ENCODE data around the gene PTPRN2. TPM values are rescaled to one million over a fixed set of nuclear protein-coding genes. Genes with fewer than 3 reads are reported as not detected.
"Not testable (repeated sequence)": the region's sequence is repeated elsewhere in the genome, so short reads cannot be mapped to it uniquely, and the experiment has no call there.

Gene PTPRN2
- total and polyA plus RNA-seq, 2 of the 8 experiments (the other 6 are each of a cell fraction or from before 2014, with no cell fraction given): 2.6 to 4.5 TPM

DNA sequence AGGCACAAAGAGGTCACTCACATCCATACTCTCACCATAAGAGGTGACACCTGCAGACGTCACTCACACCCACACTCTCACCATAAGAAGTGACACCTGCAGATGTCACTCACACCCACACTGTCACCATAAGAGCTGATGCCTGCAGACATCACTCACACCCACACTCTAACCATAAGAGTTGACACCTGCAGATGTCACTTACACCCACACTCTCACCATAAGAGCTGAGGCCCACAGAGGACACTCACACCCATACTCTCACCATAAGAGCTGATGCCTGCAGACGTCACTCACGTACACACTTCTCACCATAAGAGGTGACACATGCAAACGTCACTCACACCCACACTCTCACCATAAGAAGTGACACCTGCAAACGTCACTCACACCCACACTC lies 255.1 kb downstream of the PTPRN2 start:
- H3K23me2 ChIP-seq (ENCODE audit: low read depth, low read length); H4K8ac ChIP-seq (ENCODE audit: extremely low read depth, insufficient read depth, low read length); H3K4me2 ChIP-seq (ENCODE audit: insufficient read depth in 1 of 2, low read depth in 2 of 2, low read length in 2 of 2); H3K4me3 ChIP-seq (ENCODE audit: extremely low read depth in 1 of 4, insufficient read depth in 2 of 4, low read depth in 3 of 4, low read length in 4 of 4); H3K14ac ChIP-seq (ENCODE audit: insufficient read length); H2BK120ac ChIP-seq (replicated peaks; ENCODE audit: low read depth, low read length); H2BK5ac ChIP-seq (ENCODE audit: low read depth, low read length); H4K5ac ChIP-seq (ENCODE audit: insufficient read length, low read depth, low read length); H4K20me1 ChIP-seq (replicated peaks in 1 of 2; ENCODE audit: control insufficient read depth in 1 of 2, insufficient read depth in 2 of 2, low read length in 2 of 2); DNase-seq (ENCODE audit: low read depth in 1 of 2, low spot score in 2 of 2); H2BK12ac ChIP-seq (ENCODE audit: low read depth, low read length); POLR2A ChIA-PET (ENCODE audit: partially characterized antibody); H3K18ac ChIP-seq (ENCODE audit: extremely low read depth, low read length); H3K79me1 ChIP-seq (ENCODE audit: low read depth, low read length); H3K79me2 ChIP-seq (ENCODE audit: control insufficient read depth in 1 of 2, insufficient read depth in 2 of 2, low read length in 2 of 2); H3K23ac ChIP-seq (ENCODE audit: insufficient read length); H2AFZ ChIP-seq (ENCODE audit: low read length); H3K4ac ChIP-seq (replicated peaks; ENCODE audit: insufficient read length, low read depth, low read length); H3K27ac ChIP-seq (ENCODE audit: low read depth, low read length); H3K56ac ChIP-seq (replicated peaks; ENCODE audit: insufficient read length, low read depth, low read length); H4K91ac ChIP-seq (replicated peaks; ENCODE audit: insufficient read length, low read length); H3K36me3 ChIP-seq (ENCODE audit: control insufficient read depth in 2 of 4, insufficient read depth in 4 of 4, low read length in 3 of 4); H3K27me3 ChIP-seq (replicated peaks in 1 of 4; ENCODE audit: control insufficient read depth in 3 of 4, extremely low read depth in 1 of 4, insufficient read depth in 3 of 4, low read length in 3 of 4); H2AK5ac ChIP-seq (ENCODE audit: low read depth, low read length); FAIRE-seq; H3K9ac ChIP-seq (replicated peaks in 1 of 4; ENCODE audit: extremely low read depth in 1 of 4, low read depth in 3 of 4, low read length in 3 of 4); H2BK20ac ChIP-seq (ENCODE audit: low read length); H3K4me1 ChIP-seq (replicated peaks in 1 of 4; ENCODE audit: control insufficient read depth in 3 of 4, insufficient read depth in 4 of 4, low read length in 3 of 4): not testable (repeated sequence)
- H2BK15ac ChIP-seq (ENCODE audit: low read length): 0 out of 2 replicates have a peak overlapping the region, but pooled peaks have one; percentile 29
- CTCF ChIA-PET (ENCODE audit: partially characterized antibody): interaction anchor here (0.7 to 1.1 kb wide), 4 partner anchors 21 to 506 kb away, joined by 3 to 5 read pairs (median 3); no protein-coding TSS in a partner anchor
- H3K9me3 ChIP-seq (ENCODE audit: insufficient read depth in 2 of 2, low read depth in 1 of 2, low read length in 1 of 2): peaks cover 13 to 26% of the 10 kb centered on the region in 2 experiments; a peak in 3 of 4 replicates
- 82% methylated on average over 4 of the region's 5 CpGs; no CpG with 5 or more reads in 1 of the 2 experiments for WGBS, 2 experiments (ENCODE audit: extremely low coverage in 1 of 2, insufficient coverage in 1 of 2, insufficient read length in 1 of 2, insufficient replicate concordance in 2 of 2, low coverage in 1 of 2, low lambda C conversion rate in 2 of 2, missing lambda C conversion rate in 1 of 2)

DNA sequence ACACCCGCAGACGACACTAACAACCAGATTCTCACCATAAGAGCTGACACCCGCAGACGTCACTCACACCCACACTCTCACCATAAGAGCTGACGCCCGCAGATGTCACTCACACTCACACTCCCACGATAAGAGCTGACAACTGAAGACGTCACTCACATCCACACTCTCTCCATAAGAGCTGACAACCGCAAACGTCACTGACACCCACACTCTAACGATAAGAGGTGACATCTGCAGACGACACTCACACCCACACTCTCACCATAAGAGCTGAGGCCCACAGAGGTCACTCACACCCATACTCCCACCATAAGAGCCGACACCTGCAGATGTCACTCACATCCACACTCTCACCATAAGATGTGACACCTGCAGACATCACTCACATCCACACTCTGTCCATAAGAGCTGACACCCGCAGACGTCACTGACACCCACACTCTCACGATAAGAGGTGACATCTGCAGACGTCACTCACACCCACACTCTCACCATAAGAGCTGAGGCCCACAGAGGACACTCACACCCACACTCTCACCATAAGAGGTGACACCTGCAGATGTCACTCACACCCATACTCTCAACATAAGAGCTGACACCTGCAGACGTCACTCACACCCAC lies 255.7 kb downstream of the PTPRN2 start:
- POLR2A ChIA-PET (ENCODE audit: partially characterized antibody); FAIRE-seq; H4K8ac ChIP-seq (ENCODE audit: extremely low read depth, insufficient read depth, low read length); H3K4ac ChIP-seq (replicated peaks; ENCODE audit: insufficient read length, low read depth, low read length); H3K56ac ChIP-seq (replicated peaks; ENCODE audit: insufficient read length, low read depth, low read length); H2AK5ac ChIP-seq (ENCODE audit: low read depth, low read length); H3K18ac ChIP-seq (ENCODE audit: extremely low read depth, low read length); H3K79me1 ChIP-seq (ENCODE audit: low read depth, low read length); H3K27me3 ChIP-seq (replicated peaks in 1 of 4; ENCODE audit: control insufficient read depth in 3 of 4, extremely low read depth in 1 of 4, insufficient read depth in 3 of 4, low read length in 3 of 4); H3K9ac ChIP-seq (replicated peaks in 1 of 4; ENCODE audit: extremely low read depth in 1 of 4, low read depth in 3 of 4, low read length in 3 of 4); H3K36me3 ChIP-seq (ENCODE audit: control insufficient read depth in 2 of 4, insufficient read depth in 4 of 4, low read length in 3 of 4); H3K4me1 ChIP-seq (replicated peaks in 1 of 4; ENCODE audit: control insufficient read depth in 3 of 4, insufficient read depth in 4 of 4, low read length in 3 of 4); H4K20me1 ChIP-seq (replicated peaks in 1 of 2; ENCODE audit: control insufficient read depth in 1 of 2, insufficient read depth in 2 of 2, low read length in 2 of 2); H2BK20ac ChIP-seq (ENCODE audit: low read length); H4K5ac ChIP-seq (ENCODE audit: insufficient read length, low read depth, low read length); H2AFZ ChIP-seq (ENCODE audit: low read length); H3K27ac ChIP-seq (ENCODE audit: low read depth, low read length); H4K91ac ChIP-seq (replicated peaks; ENCODE audit: insufficient read length, low read length); H3K79me2 ChIP-seq (ENCODE audit: control insufficient read depth in 1 of 2, insufficient read depth in 2 of 2, low read length in 2 of 2); DNase-seq (ENCODE audit: low read depth in 1 of 2, low spot score in 2 of 2); H3K23ac ChIP-seq (ENCODE audit: insufficient read length); H2BK5ac ChIP-seq (ENCODE audit: low read depth, low read length); H3K23me2 ChIP-seq (ENCODE audit: low read depth, low read length); H3K14ac ChIP-seq (ENCODE audit: insufficient read length); H2BK12ac ChIP-seq (ENCODE audit: low read depth, low read length); H3K4me2 ChIP-seq (ENCODE audit: insufficient read depth in 1 of 2, low read depth in 2 of 2, low read length in 2 of 2); H3K4me3 ChIP-seq (ENCODE audit: extremely low read depth in 1 of 4, insufficient read depth in 2 of 4, low read depth in 3 of 4, low read length in 4 of 4); H2BK120ac ChIP-seq (replicated peaks; ENCODE audit: low read depth, low read length): not testable (repeated sequence)
- Histone ChIP-seq H3K9me3 (ENCODE audit: insufficient read depth in 2 of 2, low read depth in 1 of 2, low read length in 1 of 2) (peaks cover 17 to 30% of the 10 kb centered on the region in 2 experiments), H2BK15ac (ENCODE audit: low read length) (0 out of 2 replicates have a peak overlapping the region, but pooled peaks have one; percentile 29)
- WGBS, 2 experiments (ENCODE audit: extremely low coverage in 1 of 2, insufficient coverage in 1 of 2, insufficient read length in 1 of 2, insufficient replicate concordance in 2 of 2, low coverage in 1 of 2, low lambda C conversion rate in 2 of 2, missing lambda C conversion rate in 1 of 2): 90% methylated on average over 18 of the region's 18 CpGs; no CpG with 5 or more reads in 1 of the 2 experiments
- CTCF ChIA-PET (ENCODE audit: partially characterized antibody): interaction anchor here (0.8 to 1.1 kb wide), 3 partner anchors 22 to 280 kb away, joined by 3 to 5 read pairs (median 3); no protein-coding TSS in a partner anchor

Data from H1 (cell line).